Endothelial cell of hepatic sinusoid (primary cell): ENCODE results near the gene FGR.

Experiments
- in situ Hi-C: cut with HindIII; loops from 2 replicates; pipeline ENCODE4 v1.10.0; 2017; ENCODE audit warnings: low sequenced_read_pairs

FGR gene

GRCh38 chr1:27570356-27570755 lies 64.6 kb downstream of the FGR start:
- in situ Hi-C loops, result no loop called here

DNA sequence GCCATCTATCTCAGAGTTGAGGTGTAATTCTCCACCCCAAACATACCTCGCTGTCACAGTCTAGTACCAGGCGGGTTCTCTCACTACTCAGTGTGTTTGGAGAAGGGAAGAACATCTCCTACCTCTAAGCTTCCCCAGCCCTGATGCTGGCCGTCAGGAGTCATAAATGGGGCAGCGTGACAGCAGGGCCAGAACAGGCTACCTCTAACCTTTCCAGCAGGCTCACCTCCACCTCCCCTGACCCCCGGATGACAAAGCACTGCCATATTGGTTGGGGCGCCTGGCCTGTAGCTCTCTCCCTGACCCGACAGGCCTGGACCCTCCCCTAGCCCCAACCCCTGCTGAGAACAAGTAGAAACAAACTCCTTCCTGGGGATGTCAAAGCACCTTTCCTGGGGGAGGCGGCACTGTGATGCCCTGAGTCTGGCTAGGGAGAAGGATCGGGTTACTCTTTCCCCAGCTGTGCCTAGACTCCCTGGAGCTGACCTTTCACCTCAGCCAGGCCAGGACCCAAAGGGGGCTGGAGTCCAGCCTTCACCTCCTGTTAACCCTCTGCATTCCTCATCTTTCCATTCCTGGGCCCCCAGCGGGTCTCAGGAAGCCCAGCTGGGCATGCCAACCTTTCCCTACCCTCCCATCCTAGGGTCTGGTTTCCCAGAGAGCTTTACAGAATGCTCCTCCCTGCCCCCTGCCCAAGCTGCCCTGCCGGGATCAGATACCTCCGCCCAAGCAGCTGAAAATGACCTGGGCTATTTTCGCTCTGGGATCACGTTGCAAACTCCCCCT lies 65.3 kb downstream of the FGR start:
- in situ Hi-C loops, result no loop called here

DNA sequence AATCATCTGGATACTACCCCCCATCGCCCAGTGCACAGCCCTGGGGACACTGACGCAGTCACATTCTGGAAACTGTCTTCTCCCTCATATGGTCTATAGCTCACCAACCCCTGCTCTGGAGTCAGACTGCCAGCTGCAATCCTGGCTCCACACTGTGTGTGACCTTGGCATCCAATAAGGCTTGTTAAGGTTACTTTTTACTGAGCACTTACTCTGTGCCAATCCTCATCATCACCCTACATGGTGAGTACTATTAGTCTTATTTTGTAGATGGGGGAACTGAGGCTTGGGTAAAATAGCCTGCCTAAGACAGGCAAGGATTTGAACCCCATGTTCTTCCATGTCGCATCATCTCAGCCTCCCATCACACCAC lies 65.9 kb downstream of the FGR start:
- in situ Hi-C loops, result no loop called here

DNA sequence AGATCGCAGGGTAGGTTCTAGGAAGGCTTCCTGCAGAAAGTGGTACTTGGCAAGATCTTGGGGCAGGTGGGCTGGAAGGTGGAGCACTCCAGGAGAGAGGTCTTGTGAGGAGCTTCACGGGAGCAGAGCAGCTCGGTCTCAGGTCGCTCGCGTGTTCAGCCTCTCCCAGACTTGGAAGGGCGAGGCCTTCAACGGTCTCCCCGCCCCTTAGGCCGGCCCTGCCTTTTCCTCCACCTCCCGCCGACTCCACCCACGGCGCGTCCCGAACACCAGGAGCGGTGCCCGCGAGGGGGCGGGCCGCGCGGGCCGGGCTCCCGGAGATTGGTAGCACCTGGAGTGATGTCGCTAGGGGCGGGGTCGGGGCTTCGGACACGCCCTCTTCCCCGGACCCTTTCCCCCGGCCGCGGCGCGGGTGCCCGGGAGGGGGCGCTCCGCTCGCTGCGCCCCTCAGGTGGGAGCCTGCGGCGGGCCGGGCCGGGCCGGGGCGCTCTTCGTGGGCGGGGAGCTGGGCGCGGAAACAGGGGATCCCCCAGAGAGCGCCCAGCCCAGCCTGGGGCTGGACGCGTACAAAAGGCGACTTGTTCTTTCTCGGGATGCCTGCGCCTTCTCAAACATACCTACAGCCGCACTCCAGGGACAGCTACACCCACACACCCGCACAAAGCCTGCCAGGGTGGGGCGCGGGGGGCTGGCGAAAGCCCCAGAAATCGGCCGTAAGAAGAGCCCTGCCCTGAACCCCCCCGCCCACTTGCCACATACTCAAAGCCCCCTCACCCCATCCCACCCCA lies 66.5 kb downstream of the FGR start:
- in situ Hi-C loops, result no loop called here

DNA sequence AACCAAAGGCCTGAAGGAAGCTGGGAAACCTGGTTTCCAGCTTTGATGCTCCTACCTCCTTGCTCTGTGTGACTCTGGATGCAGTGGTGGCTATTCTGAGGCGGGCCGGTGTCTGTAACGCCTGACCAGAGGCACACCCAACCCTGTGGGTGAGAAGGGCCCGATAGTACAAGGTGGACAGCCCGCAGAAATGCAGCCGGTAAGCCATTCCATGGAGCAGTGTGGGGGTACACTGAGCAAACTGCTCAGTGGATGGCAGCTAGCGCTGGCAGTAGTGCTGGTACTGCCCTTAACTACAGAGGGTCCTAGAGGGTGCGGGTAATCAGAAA lies 67.0 kb downstream of the FGR start:
- in situ Hi-C loops, result no loop called here

GRCh38 chr1:27567146-27567526 lies 67.8 kb downstream of the FGR start:
- in situ Hi-C loops, result no loop called here

GRCh38 chr1:27566462-27567145 lies 68.4 kb downstream of the FGR start:
- in situ Hi-C loops, result no loop called here

DNA sequence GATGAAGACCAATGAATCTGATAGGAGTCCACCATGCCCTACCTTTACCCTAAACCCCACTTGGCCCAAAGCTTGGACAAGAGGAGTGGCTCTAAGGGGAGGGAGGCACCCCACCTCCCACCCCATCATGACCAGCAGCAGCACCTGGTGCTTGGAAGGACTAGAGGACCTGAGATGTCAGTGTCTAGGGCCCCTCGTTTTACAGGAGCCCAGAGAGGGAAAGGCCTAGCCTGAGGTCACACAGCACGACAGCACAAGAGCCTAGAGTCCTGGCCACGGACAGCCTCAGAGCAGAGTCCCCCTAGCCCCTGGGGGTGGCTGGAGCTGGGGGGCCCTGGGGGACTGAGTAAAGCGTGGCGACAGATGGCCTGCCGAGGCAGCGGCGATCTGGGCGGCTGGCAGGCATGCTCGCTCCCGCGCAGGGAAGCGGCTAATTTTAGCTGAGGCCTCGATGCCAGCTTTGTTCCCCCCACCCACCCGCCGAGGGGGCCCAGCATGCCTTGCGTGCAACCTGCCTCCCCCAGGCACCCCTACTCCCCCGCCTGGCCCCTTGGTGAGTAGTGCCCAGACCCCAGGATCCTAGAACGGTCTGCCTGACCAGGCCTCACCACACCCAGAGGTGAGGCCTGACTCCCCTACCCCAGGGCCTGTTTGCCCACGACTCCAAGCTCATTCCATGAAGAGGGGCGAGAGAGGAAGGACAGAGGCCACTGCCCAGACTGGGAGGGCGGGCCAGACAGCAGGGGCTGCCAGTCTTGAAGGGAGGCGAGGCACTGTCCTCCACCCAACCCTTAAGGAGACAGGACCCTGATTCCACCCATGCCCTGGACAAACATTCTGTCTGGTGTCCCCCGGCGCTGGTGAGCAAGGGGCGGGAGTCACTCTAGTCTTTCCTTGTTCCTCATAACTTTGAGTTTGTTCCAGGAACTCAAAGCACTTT lies 70.0 kb downstream of the FGR start:
- in situ Hi-C loops, result no loop called here

DNA sequence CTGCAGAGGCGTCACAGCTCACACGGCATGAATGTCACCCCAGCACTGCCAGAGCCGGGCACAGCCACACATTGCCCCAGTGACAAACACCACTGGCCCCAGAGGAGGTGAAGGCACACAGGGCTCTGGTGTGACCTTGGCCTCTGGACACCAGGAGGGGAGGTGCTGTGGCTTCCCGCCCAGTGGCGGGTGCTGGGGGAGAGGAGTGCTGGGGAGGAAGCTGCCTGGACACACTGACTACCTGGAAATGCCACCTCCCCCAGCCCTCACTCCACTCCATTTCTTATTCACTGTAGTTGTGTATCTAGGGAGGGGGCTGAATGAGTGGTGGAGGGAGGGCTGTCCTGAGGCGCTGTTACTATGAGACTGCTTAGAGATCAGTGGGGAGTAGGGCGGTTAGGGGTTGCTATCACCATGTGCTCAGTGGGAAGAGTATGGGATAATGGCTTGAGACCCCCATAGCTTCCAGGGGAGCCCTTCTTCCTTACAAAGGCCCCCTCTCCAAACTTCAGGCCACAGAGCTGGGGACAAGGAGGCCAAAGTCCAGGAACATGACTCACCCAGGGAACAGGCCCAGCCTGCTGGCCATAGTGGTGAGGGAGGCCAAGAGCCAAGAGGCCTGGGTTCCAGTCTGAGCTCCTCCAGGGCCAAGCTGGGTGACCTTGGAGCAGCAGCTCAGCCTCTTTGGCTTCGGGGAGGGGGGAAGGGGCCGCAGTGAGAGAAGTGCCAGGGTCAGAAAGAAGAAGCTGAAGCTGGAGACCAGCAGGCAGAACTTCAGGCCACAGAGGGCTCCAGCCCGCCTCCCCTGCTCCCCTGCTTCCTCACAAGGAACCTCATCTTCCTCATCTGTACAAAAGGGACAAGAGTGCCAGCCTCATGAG lies 71.2 kb downstream of the FGR start:
- in situ Hi-C loops, result no loop called here

GRCh38 chr1:27563341-27563590 lies 71.7 kb downstream of the FGR start:
- in situ Hi-C loops, result no loop called here

- in situ Hi-C loops, result no loop called here
Observed at GRCh38 chr1:27562534-27563340, 72.2 kb downstream of the FGR start.
